Natural killer cell (primary cell): ENCODE results near the gene CRACR2A. TPM values are rescaled to one million over a fixed set of nuclear protein-coding genes. Genes with fewer than 3 reads are reported as not detected.

Source experiments
- ATAC-seq, 3 donors: fragments of 150-1000 bp in 2 of 3; fragments of 200-7000 bp in 1 of 3; cut with Tn5 transposase; 1 replicate in 1 of 3; 2 replicates in 2 of 3; pipeline ENCODE4 v1.10.0; 2021; ENCODE audit warnings: mild to moderate bottlenecking in 2 of 3, moderate library complexity in 2 of 3
- DNase-seq, 2 donors: peaks; one replicate each; pipeline versions ENCODE4 v3.0.0 to v3.0.0-alpha.2; 2013 to 2021; ENCODE audit warnings: mixed read lengths in 1 of 2
- H3K27ac ChIP-seq: one replicate; pipeline ENCODE4 v1.5.1; 2013; ENCODE audit warnings: mild to moderate bottlenecking, low read length
- H3K27me3 ChIP-seq: one replicate; pipeline ENCODE4 v1.6.1; 2013; ENCODE audit warnings: low read length; ENCODE audit not compliant: control insufficient read depth, insufficient read depth
- H3K36me3 ChIP-seq: one replicate; pipeline ENCODE4 v1.6.1; 2013; ENCODE audit warnings: low read length; ENCODE audit not compliant: control insufficient read depth, insufficient read depth
- H3K4me1 ChIP-seq: one replicate; pipeline ENCODE4 v1.6.1; 2013; ENCODE audit warnings: low read length; ENCODE audit not compliant: control insufficient read depth, insufficient read depth
- H3K4me3 ChIP-seq: one replicate; pipeline ENCODE4 v1.5.1; 2013; ENCODE audit warnings: low read length
- H3K9me3 ChIP-seq: one replicate; pipeline ENCODE4 v1.6.1; 2013; ENCODE audit warnings: low read length; ENCODE audit not compliant: control insufficient read depth, insufficient read depth
- H3K27ac Mint-ChIP-seq, 2 donors: one replicate each; pipeline ENCODE4 v1.8.0; 2022; ENCODE audit warnings: mild to moderate bottlenecking in 2 of 2, mixed read lengths in 2 of 2, moderate library complexity in 1 of 2
- H3K27me3 Mint-ChIP-seq, 2 donors: one replicate each; pipeline ENCODE4 v1.8.0; 2022; ENCODE audit warnings: low read depth in 2 of 2, mixed read lengths in 2 of 2
- H3K36me3 Mint-ChIP-seq: one replicate; pipeline ENCODE4 v1.8.0; 2022; ENCODE audit warnings: mixed read lengths
- H3K4me1 Mint-ChIP-seq, 2 donors: one replicate each; pipeline ENCODE4 v1.8.0; 2022; ENCODE audit warnings: mixed read lengths in 2 of 2
- H3K4me3 Mint-ChIP-seq: one replicate; pipeline ENCODE4 v1.8.0; 2022; ENCODE audit warnings: mild to moderate bottlenecking, moderate library complexity, mixed read lengths
- H3K9me3 Mint-ChIP-seq, 2 donors: one replicate each; pipeline ENCODE4 v1.8.0; 2022; ENCODE audit warnings: mixed read lengths in 2 of 2
- WGBS: methylation state at CpG from one replicate; pipeline ENCODE4 v1.1.7; 2013; ENCODE audit warnings: missing lambda C conversion rate; ENCODE audit not compliant: insufficient coverage; 5-methylcytosine and 5-hydroxymethylcytosine counted together
- intact Hi-C: fragments of 100-400 bp; cut with micrococcal nuclease; formaldehyde crosslinking; loops from one replicate; pipeline ENCODE4 v1.14.2; 2022
- total RNA-seq, 4 donors: library from RNA; stranded (reverse); fragments of 120-200 nt in 1 of 4; gene quantifications; one replicate each; pipeline versions ENCODE4 v1.2.3 to v1.2.4, GENCODE V29; 2013 to 2022
- TF ChIP-seq, protein P1 (sequence below): fragments of 200-600 bp; IDR thresholded peaks from one replicate; pipeline ENCODE4 v1.8.0; 2022; ENCODE audit warnings: antibody characterized with exemption

CRACR2A gene
- total RNA-seq, 3 donors from 2014 or later (not counting 1 experiment from before 2014, with no cell fraction given): 59.8 to 94.4 (median 80.5) TPM

DNA sequence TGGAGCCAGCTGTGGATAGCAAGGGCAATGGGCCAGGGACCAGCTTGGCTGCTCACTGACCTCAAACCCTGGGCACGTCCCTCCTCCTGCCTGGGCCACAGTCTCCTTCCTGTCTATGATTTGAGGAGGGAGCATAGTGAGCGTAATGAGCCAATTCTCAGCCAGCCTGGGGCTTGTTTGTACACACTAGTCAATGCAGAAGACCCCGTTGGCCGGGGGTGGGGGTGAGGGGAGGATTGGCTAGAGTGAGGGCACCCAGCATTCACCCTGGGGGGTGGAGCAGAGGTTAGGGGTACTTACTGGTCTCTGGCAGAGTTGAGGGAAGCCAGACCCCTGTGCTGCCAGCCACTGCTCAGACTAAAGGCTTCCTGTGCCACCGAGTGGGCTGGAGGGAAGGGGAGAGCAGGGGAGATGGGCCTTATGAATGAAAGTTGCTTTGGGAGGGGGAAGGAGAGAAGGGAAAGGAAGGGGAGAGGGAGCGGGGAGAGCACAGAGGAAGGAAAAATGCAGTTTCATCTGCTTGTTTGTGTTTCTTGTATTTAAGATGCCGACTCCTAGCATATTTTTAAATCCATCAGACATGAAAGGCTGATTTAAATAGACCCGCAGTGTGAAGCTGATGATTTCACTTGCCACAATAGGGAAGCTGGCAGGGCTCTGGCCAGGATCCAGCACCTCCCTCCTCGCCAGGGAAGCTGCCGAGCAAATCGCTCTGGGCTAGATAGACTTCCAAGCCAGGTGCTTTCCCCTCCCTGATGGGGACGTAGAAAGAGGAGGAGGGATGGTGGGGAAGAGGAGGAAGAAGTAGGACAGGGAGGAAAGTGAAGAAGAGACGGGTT, 147.9 kb downstream of the CRACR2A start:
- peaks cover 20% of the 10 kb centered on the region for H3K36me3 Mint-ChIP-seq
- Histone ChIP-seq H3K4me1 (no peaks in the 10 kb centered on the region), H3K27me3 (no peaks in the 10 kb centered on the region), H3K4me3 (no peak overlapping the region), H3K36me3 (peaks cover 14% of the 10 kb centered on the region), H3K27ac (no peak overlapping the region), H3K9me3 (no peaks in the 10 kb centered on the region)
- no peaks in the 10 kb centered on the region for H3K9me3 Mint-ChIP-seq
- no peak overlapping the region for H3K27ac Mint-ChIP-seq
- DNase-seq (no peak), ATAC-seq (no peak)
- H3K4me1 Mint-ChIP-seq: peaks cover 7 to 19% of the 10 kb centered on the region in 2 donors
- H3K4me3 Mint-ChIP-seq: no peak overlapping the region
- TF ChIP-seq, protein P1, sequence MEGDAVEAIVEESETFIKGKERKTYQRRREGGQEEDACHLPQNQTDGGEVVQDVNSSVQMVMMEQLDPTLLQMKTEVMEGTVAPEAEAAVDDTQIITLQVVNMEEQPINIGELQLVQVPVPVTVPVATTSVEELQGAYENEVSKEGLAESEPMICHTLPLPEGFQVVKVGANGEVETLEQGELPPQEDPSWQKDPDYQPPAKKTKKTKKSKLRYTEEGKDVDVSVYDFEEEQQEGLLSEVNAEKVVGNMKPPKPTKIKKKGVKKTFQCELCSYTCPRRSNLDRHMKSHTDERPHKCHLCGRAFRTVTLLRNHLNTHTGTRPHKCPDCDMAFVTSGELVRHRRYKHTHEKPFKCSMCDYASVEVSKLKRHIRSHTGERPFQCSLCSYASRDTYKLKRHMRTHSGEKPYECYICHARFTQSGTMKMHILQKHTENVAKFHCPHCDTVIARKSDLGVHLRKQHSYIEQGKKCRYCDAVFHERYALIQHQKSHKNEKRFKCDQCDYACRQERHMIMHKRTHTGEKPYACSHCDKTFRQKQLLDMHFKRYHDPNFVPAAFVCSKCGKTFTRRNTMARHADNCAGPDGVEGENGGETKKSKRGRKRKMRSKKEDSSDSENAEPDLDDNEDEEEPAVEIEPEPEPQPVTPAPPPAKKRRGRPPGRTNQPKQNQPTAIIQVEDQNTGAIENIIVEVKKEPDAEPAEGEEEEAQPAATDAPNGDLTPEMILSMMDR: no peak
- WGBS: 15% methylated on average over 12 of the region's 13 CpGs
- intact Hi-C loops: no loop called here
- peaks cover 7 to 8% of the 10 kb centered on the region in 2 donors for H3K27me3 Mint-ChIP-seq

DNA sequence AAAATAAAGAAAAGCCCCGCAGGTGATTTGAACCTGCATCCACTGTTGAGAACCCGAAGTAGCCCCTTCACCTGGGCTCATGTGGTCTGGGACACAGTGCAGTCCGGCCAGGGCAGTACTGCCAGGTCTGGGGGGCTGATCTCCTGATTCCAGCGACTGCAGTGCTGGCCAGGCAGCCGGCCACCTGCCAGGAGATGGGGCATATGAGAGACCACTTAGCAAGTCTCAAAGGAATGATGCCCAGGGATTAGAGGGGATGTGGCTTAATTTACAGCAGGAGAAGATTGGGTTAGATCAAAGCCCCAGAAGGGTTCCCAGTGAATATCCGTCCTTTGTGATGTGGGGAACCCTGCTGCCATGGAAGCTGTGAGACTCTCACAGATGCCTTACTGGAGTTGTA, 148.6 kb downstream of the CRACR2A start:
- intact Hi-C loops: no loop called here
- no peak for ATAC-seq

DNA sequence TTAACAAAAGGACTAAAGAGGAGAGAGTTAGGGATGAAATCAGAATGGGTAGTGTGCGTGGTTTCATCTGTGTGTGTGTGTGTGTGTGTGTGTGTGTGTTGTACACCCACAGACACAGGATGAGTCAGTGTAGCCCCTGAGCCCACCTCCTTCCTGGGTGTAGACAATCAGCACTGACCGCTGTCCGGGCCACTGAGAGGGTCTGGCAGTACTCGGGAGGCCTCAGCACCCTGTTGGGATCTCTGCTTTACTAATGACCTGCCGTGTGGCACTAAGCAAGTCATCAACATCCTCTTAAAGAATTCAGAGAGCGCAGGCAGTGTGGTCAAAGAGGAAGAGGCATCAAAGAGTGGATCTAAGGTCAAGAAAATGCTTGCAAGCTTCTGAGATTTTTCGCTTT, 149.3 kb downstream of the CRACR2A start:
- Mint-ChIP-seq H3K9me3 (no peaks in the 10 kb centered on the region), H3K27me3 (peaks cover 8 to 10% of the 10 kb centered on the region in 2 donors), H3K27ac (no peak overlapping the region), H3K4me3 (no peak overlapping the region), H3K4me1 (peaks cover 7 to 19% of the 10 kb centered on the region in 2 donors), H3K36me3 (peaks cover 7% of the 10 kb centered on the region)
- intact Hi-C loops: no loop called here
- WGBS: 85% methylated on average over 6 of the region's 7 CpGs
- Histone ChIP-seq H3K27ac (no peak overlapping the region), H3K27me3 (no peaks in the 10 kb centered on the region), H3K4me3 (no peak overlapping the region), H3K4me1 (no peaks in the 10 kb centered on the region), H3K9me3 (no peaks in the 10 kb centered on the region), H3K36me3 (peaks cover 2% of the 10 kb centered on the region)
- DNase-seq: no peak
- TF ChIP-seq, protein P1: no peak
- ATAC-seq: no peak

More for the DNA sequence above, 148.6 kb downstream of the CRACR2A start:
- Histone ChIP-seq H3K27ac (no peak overlapping the region), H3K27me3 (no peaks in the 10 kb centered on the region), H3K4me1 (no peaks in the 10 kb centered on the region), H3K36me3 (peaks cover 9% of the 10 kb centered on the region), H3K4me3 (no peak overlapping the region), H3K9me3 (no peaks in the 10 kb centered on the region)
- no peaks in the 10 kb centered on the region for H3K9me3 Mint-ChIP-seq
- H3K27me3 Mint-ChIP-seq: peaks cover 7 to 8% of the 10 kb centered on the region in 2 donors
- H3K36me3 Mint-ChIP-seq: peaks cover 13% of the 10 kb centered on the region
- H3K4me3 Mint-ChIP-seq: no peak overlapping the region
- H3K27ac Mint-ChIP-seq: no peak overlapping the region
- peaks cover 7 to 19% of the 10 kb centered on the region in 2 donors for H3K4me1 Mint-ChIP-seq
- TF ChIP-seq, protein P1: no peak
- WGBS: 91% methylated on average over 6 of the region's 6 CpGs
- no peak for DNase-seq
